Fibroblast of skin of scalp (primary cell): Measurements from ENCODE around the gene CCR5.

Experiments used
- DNase-seq: peaks from one replicate; pipeline ENCODE4 v3.0.0-alpha.2; 2013

Gene CCR5

DNA sequence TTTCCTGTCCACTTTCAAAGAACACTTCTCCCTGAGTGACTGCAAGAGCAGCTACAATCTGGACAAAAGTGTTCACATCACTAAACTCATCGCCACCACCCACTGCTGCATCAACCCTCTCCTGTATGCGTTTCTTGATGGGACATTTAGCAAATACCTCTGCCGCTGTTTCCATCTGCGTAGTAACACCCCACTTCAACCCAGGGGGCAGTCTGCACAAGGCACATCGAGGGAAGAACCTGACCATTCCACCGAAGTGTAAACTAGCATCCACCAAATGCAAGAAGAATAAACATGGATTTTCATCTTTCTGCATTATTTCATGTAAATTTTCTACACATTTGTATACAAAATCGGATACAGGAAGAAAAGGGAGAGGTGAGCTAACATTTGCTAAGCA, 38.1 kb downstream of the CCR5 start:
- DNase-seq = no peak

DNA sequence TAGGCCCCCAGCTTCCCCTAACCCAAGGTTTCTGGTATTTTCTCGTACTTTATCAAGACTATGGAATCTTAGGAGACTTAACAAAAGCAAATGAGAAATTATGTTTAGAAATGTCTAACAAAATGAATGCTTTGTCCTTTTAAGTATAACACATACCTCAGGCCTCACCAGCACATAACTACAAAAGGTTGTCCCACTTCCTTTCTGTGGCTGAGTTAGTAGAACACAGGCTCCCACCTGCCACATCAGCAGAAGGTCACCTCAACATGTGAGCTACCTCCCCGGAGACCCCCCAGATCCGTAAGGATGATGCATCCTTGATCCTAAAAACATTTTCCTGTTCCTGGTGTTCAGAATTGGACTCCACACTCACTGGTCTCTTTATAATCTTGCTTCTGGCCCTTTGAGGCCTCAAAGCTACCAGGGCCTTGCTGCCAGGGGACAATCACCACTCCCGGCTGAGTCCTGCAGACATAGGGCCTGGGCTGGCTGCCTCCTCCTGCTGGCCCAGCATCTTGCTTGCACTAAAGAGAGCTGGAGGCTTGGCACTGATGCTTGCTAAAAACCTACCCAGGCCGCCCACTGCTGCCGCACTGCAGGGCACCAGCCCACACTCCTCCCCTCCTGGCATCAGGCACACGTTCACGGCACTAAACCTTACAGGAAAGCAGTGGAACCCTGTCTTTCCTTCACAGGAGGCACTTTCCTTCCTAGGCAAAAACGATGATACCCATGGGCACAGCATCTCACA, 39.2 kb downstream of the CCR5 start:
- DNase-seq = no peak

GRCh38 chr3:46410669-46411068, 39.9 kb downstream of the CCR5 start:
- peak; percentile 27 for DNase-seq

GRCh38 chr3:46411271-46411670, 40.5 kb downstream of the CCR5 start:
- no peak for DNase-seq

DNA sequence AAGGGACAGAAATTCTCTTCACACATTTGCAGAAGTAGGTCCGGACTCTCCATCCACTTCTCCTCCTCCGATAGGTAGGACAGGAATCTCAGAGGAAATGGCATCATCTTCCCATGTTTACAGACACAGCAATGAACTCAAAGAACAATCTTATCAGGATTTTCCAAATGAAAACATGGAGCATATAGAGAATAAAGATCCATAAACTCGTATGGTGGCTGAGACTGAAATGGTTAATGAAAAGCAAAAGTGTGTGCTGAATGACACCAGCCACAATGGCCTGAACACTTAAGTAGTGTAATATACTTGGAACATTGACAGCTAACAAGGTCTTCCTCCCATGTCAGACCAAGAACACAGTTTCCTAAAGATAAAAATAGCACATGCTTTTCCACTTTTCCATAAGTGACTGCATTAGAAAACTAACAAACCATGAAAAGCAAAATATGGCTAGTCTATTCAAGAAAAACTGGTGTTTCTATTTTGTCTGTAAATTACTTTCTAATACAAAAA, 42.1 kb downstream of the CCR5 start:
- DNase-seq = no peak

DNA sequence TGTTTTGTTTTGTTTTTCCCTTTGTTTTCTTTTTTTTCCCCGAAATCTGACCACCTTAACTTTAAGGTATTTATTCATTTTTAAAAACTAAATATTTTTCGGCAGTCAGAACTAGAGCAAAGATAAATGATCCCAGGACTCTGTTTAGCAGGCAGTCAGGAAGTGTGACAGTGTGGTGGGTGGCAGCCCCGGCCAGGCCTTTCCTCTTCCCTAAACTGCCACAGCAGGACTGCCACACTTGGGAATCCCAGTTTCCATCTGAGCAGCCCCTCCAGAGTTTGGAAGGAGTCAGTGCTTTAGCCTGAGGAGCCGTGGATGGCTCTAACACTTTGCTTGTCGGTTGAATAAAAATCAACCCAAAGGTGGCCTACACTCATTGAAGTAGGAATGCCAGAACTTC, 43.2 kb downstream of the CCR5 start:
- no peak for DNase-seq

GRCh38 chr3:46414739-46415138, 44.0 kb downstream of the CCR5 start:
- no peak for DNase-seq

GRCh38 chr3:46416125-46416810, 45.5 kb downstream of the CCR5 start:
- DNase-seq = no peak

DNA sequence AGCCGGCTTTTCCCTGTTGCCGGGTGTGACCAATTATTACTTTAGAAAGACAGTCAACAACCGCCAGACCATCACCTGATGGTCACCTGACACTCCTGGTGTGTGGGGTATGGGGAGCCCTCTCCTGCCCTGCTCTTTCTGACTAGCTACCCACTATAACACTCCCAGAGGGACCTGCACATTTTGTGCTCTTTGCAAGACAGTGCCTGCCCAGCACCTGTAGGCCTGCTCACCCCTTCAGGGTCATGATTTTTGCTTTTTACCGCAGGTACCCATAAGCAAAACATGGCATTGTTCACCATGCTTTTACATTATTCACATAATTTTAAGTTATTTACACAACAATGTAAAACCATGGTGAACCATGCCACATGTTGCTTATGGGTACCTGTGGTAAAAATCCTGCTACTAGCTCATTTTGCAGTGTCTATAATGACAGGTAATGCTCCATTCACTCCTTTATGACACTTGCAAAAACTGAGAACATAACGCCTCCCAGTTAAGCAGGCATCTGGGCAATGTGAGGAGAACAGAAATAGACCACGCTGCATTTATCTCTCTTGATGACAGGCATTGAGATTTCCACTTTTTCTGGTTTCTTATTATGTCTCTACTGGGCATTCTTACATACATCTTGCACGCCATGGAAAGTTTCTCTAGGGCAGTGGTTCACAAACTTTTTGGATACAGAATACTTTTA, 46.2 kb downstream of the CCR5 start:
- no peak for DNase-seq

GRCh38 chr3:46417841-46418611, 47.3 kb downstream of the CCR5 start:
- no peak for DNase-seq

- no peak for DNase-seq
Measured at GRCh38 chr3:46419816-46420215, 49.1 kb downstream of the CCR5 start.

GRCh38 chr3:46420931-46421330, 50.2 kb downstream of the CCR5 start:
- no peak for DNase-seq

DNA sequence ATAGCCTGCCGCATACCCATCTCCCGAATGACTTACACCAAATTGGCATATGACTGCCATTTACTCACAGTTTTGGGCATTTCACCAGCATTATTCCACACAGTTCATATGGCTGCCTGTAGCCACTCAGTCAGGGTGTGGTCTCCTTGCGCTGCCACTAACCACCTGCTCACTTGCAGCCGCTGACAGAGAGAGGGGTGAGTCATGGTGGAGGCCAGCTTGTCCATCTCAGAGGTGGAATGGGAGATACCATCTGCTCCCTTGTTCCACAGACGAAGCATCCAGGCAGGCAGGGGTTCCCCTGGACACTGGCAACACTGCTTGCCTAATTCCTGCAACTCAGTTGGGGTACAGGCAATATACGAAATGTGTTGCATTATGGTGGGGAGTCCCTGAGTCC, 51.9 kb downstream of the CCR5 start:
- DNase-seq = no peak

DNA sequence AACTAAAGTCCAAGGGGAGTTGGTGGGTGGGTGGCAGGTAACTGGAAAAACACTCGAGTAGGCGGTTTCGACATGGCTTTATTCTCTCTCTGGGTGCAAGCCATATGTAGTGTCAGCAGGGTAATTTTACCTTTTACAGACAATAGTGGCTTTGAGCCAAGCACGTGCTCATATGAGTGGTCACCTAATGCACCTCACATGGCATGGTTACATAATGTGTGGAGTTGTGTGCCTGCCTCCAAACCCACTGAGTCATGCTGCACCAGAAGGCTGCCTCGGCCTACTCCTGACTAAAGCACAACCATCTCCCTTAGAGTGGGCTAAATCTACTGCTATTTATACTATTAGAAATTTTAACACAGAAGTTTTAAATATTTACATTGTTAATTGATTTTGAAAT, 52.8 kb downstream of the CCR5 start:
- no peak for DNase-seq
